GM19043 (cell line): ENCODE data around the gene BUD23.
"Not testable (repeated sequence)": the region's sequence is repeated elsewhere in the genome, so short reads cannot be mapped to it uniquely, and the experiment has no call there.

Experiments used
- ATAC-seq: cut with Tn5 transposase; IDR thresholded peaks from one replicate; pipeline ENCODE4 v1.9.1; 2021; ENCODE audit warnings: low read depth; ENCODE audit not compliant: unreplicated experiment

The BUD23 gene

GRCh38 chr7:73717025-73717807 is 33.8 kb downstream of the BUD23 start:
- ATAC-seq: no peak

DNA sequence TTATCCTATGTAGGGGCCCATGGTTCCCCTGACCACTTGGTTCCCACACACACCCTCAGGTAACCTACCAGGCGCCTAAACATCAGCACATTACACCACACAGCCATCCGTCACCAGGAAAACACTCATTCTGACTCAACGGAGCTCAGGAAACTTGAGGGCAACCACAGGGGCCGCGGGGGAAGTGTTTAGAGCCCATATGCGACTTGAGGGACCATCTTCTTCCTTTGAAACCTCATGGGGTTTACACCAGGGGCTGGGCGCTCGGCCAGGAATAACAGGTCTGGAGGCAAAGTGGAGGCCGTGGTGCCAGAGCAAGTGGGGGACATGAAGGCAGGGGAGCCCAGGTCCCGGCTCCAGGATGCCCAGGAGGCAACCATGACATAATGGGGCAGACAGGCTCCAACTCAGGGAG is 34.6 kb downstream of the BUD23 start:
- ATAC-seq: no peak

DNA sequence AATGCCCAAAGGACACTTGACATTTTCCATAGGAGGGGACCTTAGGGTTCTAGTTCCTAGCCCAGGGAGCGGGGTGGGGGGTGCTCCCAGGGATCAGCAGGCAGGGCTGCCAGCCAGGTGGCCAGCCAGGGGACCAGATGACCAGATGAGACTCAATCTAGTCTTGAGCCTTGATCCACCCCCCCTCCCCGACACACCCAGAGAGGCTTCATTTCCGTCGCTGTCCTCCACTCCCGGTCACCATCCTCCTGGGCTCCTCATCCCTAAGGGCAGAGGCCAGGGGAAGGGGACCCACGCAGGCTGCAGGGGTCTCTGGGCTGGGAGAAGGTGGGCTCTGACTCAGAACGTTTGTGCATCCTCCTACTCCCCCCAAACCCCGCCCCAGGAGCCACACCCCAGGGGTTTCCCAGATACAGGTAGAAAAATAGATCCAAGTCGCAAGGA is 35.1 kb downstream of the BUD23 start:
- ATAC-seq: no peak

GRCh38 chr7:73718905-73719805 is 35.8 kb downstream of the BUD23 start, which contains the start of gene STX1A:
Gene STX1A (minus strand): TSS chr7:73719669. CDS start chr7:73719631, 38 bp downstream.
- ATAC-seq: no peak

DNA sequence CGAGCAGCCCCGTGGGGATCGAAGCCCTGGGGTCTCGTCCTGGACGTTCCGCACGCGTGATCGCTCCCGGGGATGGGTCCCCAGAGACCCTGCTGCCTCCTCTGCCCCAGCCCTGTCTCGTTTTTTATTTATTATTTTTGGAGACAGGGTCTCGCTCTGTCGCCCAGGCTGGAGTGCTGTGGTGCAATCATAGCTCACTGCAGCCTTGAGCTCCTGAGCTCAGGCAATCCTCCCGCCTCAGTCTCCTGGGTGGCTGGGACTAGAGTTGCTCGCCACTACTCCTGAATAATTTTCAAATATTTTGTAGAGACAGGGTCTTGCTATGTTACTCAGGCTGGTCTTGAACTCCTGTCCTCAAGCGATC is 36.4 kb downstream of the BUD23 start:
- no peak for ATAC-seq

GRCh38 chr7:73720443-73720842 is 37.0 kb downstream of the BUD23 start:
- ATAC-seq: not testable (repeated sequence)

DNA sequence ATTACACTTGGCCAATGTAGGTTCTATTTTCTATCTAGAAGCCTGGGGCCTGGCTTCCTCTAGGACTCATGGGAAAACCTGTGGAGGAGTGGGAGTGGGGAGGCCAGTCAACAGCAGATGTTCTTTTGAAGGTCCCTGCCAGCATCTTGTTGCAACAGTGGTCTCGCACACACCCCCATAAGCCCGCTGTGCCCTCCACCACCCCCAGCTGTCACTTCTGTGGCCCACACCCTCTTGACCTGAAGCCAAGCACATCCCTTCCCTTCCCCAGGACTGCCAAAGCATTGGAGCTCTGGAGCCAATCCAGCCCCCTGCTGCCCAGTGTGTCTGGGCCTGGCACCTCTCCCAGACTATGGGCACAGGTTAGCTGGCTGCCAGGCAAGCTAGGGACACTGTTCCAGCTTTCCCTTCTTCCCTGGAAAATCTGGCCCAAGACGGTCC is 38.0 kb downstream of the BUD23 start:
- no peak for ATAC-seq

DNA sequence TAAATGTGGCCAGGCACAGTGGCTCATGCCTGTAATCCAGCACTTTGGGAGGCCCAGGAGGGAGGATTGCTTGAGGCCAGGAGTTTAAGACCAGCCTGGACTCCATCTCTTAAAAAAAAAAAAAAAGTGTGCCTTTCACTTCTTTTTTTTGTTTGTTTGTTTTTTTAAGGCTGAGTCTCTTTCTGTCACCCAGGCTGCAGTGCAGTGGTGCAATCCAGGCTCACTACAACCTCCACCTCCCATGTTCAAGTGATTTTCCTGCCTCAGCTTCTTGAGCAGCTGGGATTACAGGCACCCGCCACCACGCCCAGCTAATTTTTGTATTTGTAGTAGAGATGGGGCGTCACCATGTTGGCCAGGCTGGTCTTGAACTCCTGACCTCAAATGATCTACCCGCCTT is 38.8 kb downstream of the BUD23 start:
- not testable (repeated sequence) for ATAC-seq

DNA sequence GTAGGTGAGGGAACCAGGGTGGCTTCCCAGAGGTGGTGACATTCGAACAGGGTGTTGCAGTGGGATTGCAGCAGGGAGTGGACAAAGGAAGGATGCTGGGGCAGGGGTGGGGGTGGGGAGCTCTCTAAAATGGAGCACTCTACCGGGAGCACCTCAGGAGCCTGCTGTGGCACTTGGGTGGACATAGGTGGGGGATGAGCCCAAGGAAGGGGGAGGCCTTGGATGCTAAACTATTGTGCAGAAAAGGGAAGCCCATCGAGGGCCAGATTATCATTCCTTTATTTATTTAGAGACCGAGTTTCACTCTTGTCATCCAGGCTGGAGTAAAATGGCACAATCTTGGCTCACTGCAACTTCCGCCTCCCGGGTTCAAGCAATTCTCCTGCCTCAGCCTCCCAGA is 39.4 kb downstream of the BUD23 start:
- no peak for ATAC-seq

DNA sequence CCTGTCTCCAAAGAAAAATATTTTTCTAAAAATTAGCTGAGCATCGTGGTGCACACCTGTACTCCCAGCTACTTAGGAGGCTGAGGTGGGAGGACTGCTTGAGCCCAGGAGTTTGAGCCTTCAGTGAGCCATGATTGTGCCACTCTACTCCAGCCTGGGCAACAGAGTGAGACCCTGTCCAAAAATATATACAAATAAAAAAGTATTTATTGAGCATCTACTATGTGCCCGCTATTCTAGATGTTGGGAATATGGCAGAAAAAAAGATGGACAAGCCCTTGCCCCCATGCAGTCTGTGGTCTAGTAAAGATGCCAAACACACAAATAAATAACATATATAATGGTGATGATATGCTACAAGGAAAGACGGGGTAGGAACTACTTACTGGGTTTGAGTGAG is 40.4 kb downstream of the BUD23 start:
- no peak for ATAC-seq

GRCh38 chr7:73726083-73726466 is 42.7 kb downstream of the BUD23 start:
- ATAC-seq: no peak

DNA sequence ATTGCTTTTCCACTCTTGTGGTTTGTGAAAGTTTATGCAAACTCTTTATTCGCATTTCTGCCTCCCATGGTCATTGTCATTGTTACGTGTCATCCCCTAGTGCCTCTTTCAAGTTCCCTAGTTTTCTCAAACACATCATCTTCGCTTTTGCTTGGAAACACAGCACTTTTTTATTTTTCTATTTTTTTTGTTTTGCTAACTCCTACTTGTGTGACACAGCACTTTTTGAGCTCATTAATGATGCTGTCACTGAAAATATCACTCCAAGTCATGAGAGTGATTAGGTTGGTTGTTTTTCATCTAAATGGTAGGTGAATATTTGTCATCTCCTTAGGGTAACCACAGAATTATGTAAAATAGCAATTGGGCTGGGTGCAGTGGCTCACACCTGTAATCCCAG is 44.6 kb downstream of the BUD23 start:
- no peak for ATAC-seq

DNA sequence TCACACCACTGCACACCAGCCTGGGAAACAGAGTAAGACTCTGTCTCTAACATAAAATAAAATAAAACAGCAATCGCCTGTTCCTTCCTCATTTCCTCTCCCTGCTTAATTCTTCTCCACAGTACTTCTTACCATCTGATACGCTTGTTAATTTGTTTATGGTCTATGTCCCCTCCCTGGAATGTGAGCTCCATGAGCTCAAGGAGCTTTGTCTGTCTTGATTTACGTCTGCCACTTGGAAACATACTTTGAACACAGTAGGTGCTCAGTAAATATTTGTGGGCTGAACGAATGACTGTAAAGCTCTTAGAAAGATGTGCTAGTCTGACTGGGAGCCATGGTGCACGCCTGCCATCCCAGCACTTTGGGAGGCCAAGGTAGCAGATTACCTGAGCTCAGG is 45.2 kb downstream of the BUD23 start:
- no peak for ATAC-seq

- ATAC-seq: no peak
Observed at GRCh38 chr7:73730485-73730884, 47.1 kb downstream of the BUD23 start.

- no peak for ATAC-seq
Observed at GRCh38 chr7:73732397-73732796, 49.0 kb downstream of the BUD23 start.

DNA sequence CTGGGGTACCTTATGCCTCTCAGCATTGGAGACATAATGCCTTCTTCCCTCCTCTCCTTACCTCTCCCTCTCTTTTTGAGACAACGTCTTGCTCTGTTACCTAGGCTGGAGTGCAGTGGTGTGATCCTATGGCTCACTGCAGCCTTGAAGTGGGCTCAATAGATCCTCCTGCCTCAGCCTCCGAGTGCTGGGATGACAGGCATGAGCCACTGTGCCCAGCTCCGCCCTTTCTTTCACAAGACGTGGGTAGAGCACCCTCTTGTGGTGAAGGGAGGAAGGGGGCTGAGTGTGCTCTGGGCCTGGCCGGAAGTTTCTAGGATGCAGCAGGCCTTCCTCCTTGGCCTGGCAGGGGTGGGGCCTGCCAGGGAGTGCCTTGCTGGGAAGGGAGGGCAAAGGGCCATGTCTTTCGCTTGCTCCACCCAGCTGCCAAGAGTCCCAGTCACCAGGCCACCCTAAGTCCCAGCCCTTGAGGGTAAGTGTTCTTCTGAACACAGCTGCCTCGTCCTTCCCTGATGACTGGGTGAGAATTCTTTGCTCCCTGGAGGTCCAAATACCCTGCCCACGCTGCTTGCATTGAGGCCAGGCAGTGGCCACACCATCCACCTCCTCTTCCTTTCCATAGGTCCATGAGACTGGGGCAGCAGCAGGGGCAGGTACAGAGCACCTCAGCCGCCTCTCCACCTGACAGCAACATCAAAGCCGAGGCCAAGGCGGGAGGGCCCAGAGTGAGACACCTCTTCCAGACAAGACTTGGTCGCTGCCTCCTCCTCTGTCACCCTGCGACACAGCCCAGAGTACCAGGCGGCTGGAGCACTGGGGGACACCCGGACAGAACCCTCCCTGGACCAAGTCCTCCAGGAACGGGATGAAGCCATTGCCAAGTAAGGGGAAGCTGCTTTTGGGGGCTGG is 51.5 kb downstream of the BUD23 start:
- peak; percentile 40 for ATAC-seq

GRCh38 chr7:73735528-73735905 is 52.1 kb downstream of the BUD23 start:
- no peak for ATAC-seq

DNA sequence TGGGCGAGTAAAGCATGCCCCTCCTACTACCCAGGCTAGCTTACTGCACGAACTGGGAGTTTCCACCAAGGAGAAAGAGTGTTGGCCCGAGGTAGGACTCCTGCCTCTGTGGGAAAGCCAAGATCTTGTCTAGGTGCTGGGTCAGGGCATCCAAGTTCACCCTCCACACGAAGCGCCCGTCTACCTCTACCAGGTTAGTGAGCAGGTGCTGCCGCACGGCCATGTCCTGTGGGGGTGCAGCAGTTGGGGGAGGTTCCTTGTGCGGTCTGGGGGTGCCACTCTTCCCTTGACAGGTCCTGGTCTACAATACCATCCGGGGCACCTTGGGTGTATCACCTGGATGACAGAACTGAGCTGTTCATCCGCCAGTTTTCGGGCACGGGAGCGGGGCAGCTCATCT is 53.5 kb downstream of the BUD23 start:
- no peak for ATAC-seq

DNA sequence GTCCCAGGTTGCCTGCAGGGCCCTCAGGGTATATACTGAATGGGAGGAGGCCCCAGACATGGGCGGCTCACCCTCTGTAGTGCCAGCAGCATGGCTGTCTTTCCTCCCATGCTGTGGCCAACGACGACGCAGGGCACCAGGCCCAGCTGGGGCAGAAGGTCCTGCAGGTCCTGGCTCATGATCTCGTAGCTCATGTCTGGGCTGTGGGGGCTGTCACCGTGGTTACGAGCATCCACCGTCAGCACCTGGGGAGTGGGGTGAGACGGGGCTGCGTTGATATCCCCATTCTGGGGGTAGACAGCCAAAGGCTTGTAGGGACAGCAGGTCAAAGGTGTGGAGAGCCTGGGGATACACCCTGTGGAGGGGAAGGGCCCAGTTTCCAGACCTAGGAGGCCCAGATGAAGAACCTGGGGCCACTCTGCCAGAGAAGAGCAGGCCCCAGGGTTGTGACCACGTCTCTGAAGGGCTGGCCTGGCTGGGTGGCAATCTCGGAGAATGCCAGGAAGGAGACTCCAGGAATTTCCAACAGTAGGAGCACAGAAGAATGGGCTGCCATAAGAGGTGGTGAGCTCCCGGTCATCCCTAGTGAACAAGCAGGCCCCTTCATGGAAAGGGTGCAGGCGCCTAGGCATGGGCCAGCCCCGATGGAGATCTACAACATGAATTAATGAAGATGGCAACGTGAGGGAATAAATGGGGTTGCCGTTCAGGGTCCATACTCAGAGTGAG is 54.3 kb downstream of the BUD23 start:
- ATAC-seq: no peak

DNA sequence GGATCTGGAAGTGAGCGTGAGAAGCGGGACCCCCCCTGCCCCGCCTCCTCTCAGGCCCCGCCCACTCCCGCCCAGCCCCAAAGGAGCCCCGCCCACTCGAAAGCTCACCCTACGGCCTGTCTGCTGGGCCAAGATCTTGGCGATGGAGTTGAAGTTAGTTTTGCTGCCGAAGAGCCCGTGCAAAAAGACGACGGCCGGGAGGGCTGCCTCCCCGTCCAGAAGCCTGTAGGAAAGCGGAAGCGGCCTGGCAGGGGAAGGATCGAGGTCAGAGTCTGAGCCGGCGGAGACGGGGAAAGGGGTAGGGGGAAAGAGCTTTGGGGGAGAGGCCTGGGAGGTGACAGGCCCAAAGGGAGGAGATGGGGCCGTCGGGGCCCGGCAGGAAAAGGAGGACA is 54.8 kb downstream of the BUD23 start:
- no peak for ATAC-seq
